Measurements from ENCODE around the gene SLC7A4. TPM values are rescaled to one million over a fixed set of nuclear protein-coding genes. Genes with fewer than 3 reads are reported as not detected.
"Not testable (repeated sequence)": the region's sequence is repeated elsewhere in the genome, so short reads cannot be mapped to it uniquely, and the experiment has no call there.

SLC7A4 gene
- total RNA-seq, 1 experiment from 2014 or later: not detected

GRCh38 chr22:21051831-21052400 lies 19.6 kb upstream of the SLC7A4 start:
- DNase-seq: peak; percentile 66
- H3K27me3 ChIP-seq (ENCODE audit: control insufficient read depth, insufficient read depth, low read length): no peaks in the 10 kb centered on the region
- no peaks in the 10 kb centered on the region for H3K36me3 ChIP-seq (replicated peaks; ENCODE audit: control insufficient read depth, insufficient read depth, low read length)
- H3K4me3 ChIP-seq (ENCODE audit: insufficient read depth, low read depth, low read length): no peak overlapping the region

- DNase-seq: no peak
- H3K36me3 ChIP-seq (replicated peaks; ENCODE audit: control insufficient read depth, insufficient read depth, low read length): no peaks in the 10 kb centered on the region
- no peaks in the 10 kb centered on the region for H3K27me3 ChIP-seq (ENCODE audit: control insufficient read depth, insufficient read depth, low read length)
- no peak overlapping the region for H3K4me3 ChIP-seq (ENCODE audit: insufficient read depth, low read depth, low read length)
Observed at GRCh38 chr22:21051145-21051830, 18.9 kb upstream of the SLC7A4 start.

GRCh38 chr22:21048965-21049364 lies 16.6 kb upstream of the SLC7A4 start:
- H3K36me3 ChIP-seq (replicated peaks; ENCODE audit: control insufficient read depth, insufficient read depth, low read length); DNase-seq; H3K4me3 ChIP-seq (ENCODE audit: insufficient read depth, low read depth, low read length); H3K27me3 ChIP-seq (ENCODE audit: control insufficient read depth, insufficient read depth, low read length): not testable (repeated sequence)

- not testable (repeated sequence) for H3K4me3 ChIP-seq (ENCODE audit: insufficient read depth, low read depth, low read length); H3K36me3 ChIP-seq (replicated peaks; ENCODE audit: control insufficient read depth, insufficient read depth, low read length); DNase-seq; H3K27me3 ChIP-seq (ENCODE audit: control insufficient read depth, insufficient read depth, low read length)
Observed at GRCh38 chr22:21048448-21048847, 16.1 kb upstream of the SLC7A4 start.

- DNase-seq: no peak
- H3K27me3 ChIP-seq (ENCODE audit: control insufficient read depth, insufficient read depth, low read length): peaks cover 2% of the 10 kb centered on the region; the same call in 1 of the 2 replicates
- no peaks in the 10 kb centered on the region for H3K36me3 ChIP-seq (replicated peaks; ENCODE audit: control insufficient read depth, insufficient read depth, low read length)
- no peak overlapping the region for H3K4me3 ChIP-seq (ENCODE audit: insufficient read depth, low read depth, low read length)
Observed at GRCh38 chr22:21047730-21048129, 15.4 kb upstream of the SLC7A4 start.

- H3K27me3 ChIP-seq (ENCODE audit: control insufficient read depth, insufficient read depth, low read length): peaks cover 2% of the 10 kb centered on the region; the same call in 1 of the 2 replicates
- H3K4me3 ChIP-seq (ENCODE audit: insufficient read depth, low read depth, low read length): no peak overlapping the region
- no peaks in the 10 kb centered on the region for H3K36me3 ChIP-seq (replicated peaks; ENCODE audit: control insufficient read depth, insufficient read depth, low read length)
- no peak for DNase-seq
Observed at GRCh38 chr22:21047035-21047661, 14.8 kb upstream of the SLC7A4 start.

GRCh38 chr22:21045585-21046294 lies 13.4 kb upstream of the SLC7A4 start, which contains the start of gene LRRC74B:
TSS of gene LRRC74B (plus strand) at chr22:21045946. CDS start at chr22:21045987, 41 bp downstream.
- Histone ChIP-seq H3K36me3 (replicated peaks; ENCODE audit: control insufficient read depth, insufficient read depth, low read length) (no peaks in the 10 kb centered on the region), H3K4me3 (ENCODE audit: insufficient read depth, low read depth, low read length) (peak within 1 kb of the TSS; percentile 58), H3K27me3 (ENCODE audit: control insufficient read depth, insufficient read depth, low read length) (peaks cover 2% of the 10 kb centered on the region; the same call in 1 of the 2 replicates)
- peak; percentile 99 for DNase-seq

- H3K4me3 ChIP-seq (ENCODE audit: insufficient read depth, low read depth, low read length): peak overlapping the region; percentile 58
- no peak for DNase-seq
- peaks cover 2% of the 10 kb centered on the region; the same call in 1 of the 2 replicates for H3K27me3 ChIP-seq (ENCODE audit: control insufficient read depth, insufficient read depth, low read length)
- H3K36me3 ChIP-seq (replicated peaks; ENCODE audit: control insufficient read depth, insufficient read depth, low read length): no peaks in the 10 kb centered on the region
Observed at GRCh38 chr22:21044931-21045584, 12.7 kb upstream of the SLC7A4 start.

GRCh38 chr22:21043860-21044535 lies 11.6 kb upstream of the SLC7A4 start:
- Histone ChIP-seq H3K4me3 (ENCODE audit: insufficient read depth, low read depth, low read length) (no peak overlapping the region), H3K27me3 (ENCODE audit: control insufficient read depth, insufficient read depth, low read length) (peaks cover 2% of the 10 kb centered on the region; the same call in 1 of the 2 replicates), H3K36me3 (replicated peaks; ENCODE audit: control insufficient read depth, insufficient read depth, low read length) (no peaks in the 10 kb centered on the region)
- peak; percentile 13 for DNase-seq

- peak; percentile 20 for DNase-seq
- H3K4me3 ChIP-seq (ENCODE audit: insufficient read depth, low read depth, low read length): no peak overlapping the region
- H3K36me3 ChIP-seq (replicated peaks; ENCODE audit: control insufficient read depth, insufficient read depth, low read length): no peaks in the 10 kb centered on the region
- H3K27me3 ChIP-seq (ENCODE audit: control insufficient read depth, insufficient read depth, low read length): peaks cover 2% of the 10 kb centered on the region; the same call in 1 of the 2 replicates
Observed at GRCh38 chr22:21042978-21043859, 10.9 kb upstream of the SLC7A4 start.

GRCh38 chr22:21041937-21042336 lies 9.6 kb upstream of the SLC7A4 start:
- DNase-seq: peak; percentile 20
- Histone ChIP-seq H3K27me3 (ENCODE audit: control insufficient read depth, insufficient read depth, low read length) (peaks cover 2% of the 10 kb centered on the region; the same call in 1 of the 2 replicates), H3K36me3 (replicated peaks; ENCODE audit: control insufficient read depth, insufficient read depth, low read length) (no peaks in the 10 kb centered on the region), H3K4me3 (ENCODE audit: insufficient read depth, low read depth, low read length) (no peak overlapping the region)

GRCh38 chr22:21039158-21039557 lies 6.8 kb upstream of the SLC7A4 start:
- H3K36me3 ChIP-seq (replicated peaks; ENCODE audit: control insufficient read depth, insufficient read depth, low read length); H3K27me3 ChIP-seq (ENCODE audit: control insufficient read depth, insufficient read depth, low read length): not testable (repeated sequence)

GRCh38 chr22:21038405-21038804 lies 6.0 kb upstream of the SLC7A4 start:
- no peaks in the 10 kb centered on the region; the same call in 1 of the 2 replicates for H3K27me3 ChIP-seq (ENCODE audit: control insufficient read depth, insufficient read depth, low read length)
- no peak overlapping the region for H3K4me3 ChIP-seq (ENCODE audit: insufficient read depth, low read depth, low read length)
- H3K36me3 ChIP-seq (replicated peaks; ENCODE audit: control insufficient read depth, insufficient read depth, low read length): no peaks in the 10 kb centered on the region
- DNase-seq: peak; percentile 6

More at GRCh38 chr22:21039158-21039557, 6.8 kb upstream of the SLC7A4 start:
- DNase-seq; H3K4me3 ChIP-seq (ENCODE audit: insufficient read depth, low read depth, low read length): not testable (repeated sequence)

Measured in H7 (cell line).